Activated B cell treated with CpG ODN at 0.5 μM for 24 hours (primary cell): ENCODE measurements around the gene ZNF816. TPM values are rescaled to one million over a fixed set of nuclear protein-coding genes. Genes with fewer than 3 reads are reported as not detected.

ENCODE experiments used
- ATAC-seq: fragments of 200-7000 bp; cut with Tn5 transposase; one replicate; pipeline ENCODE4 v1.10.0; 2021; ENCODE audit warnings: low read depth, mild to moderate bottlenecking, moderate library complexity
- CTCF ChIA-PET: fragments of 350-600 bp; sonication (Branson Sonifier 250); formaldehyde crosslinking; loops from one replicate; lab custom pipeline; 2021; ENCODE audit warnings: antibody characterized with exemption; lab: Charles Lee
- POLR2A ChIA-PET: fragments of 350-600 bp; sonication (Branson Sonifier 250); formaldehyde crosslinking; loops from one replicate; lab custom pipeline; 2021; ENCODE audit warnings: antibody characterized with exemption; lab: Charles Lee
- DNase-seq: peaks from one replicate; pipeline ENCODE4 v3.0.0; 2022
- H3K27ac Mint-ChIP-seq: one replicate; pipeline ENCODE4 v1.8.0; 2020; ENCODE audit warnings: mixed read lengths
- H3K27me3 Mint-ChIP-seq: one replicate; pipeline ENCODE4 v1.8.0; 2021; ENCODE audit warnings: mixed read lengths
- H3K36me3 Mint-ChIP-seq: one replicate; pipeline ENCODE4 v1.8.0; 2021; ENCODE audit warnings: low read depth, mixed read lengths
- H3K4me1 Mint-ChIP-seq: one replicate; pipeline ENCODE4 v1.8.0; 2021; ENCODE audit warnings: mixed read lengths
- H3K4me3 Mint-ChIP-seq: one replicate; pipeline ENCODE4 v1.8.0; 2020; ENCODE audit warnings: mild to moderate bottlenecking, mixed read lengths
- H3K9me3 Mint-ChIP-seq: one replicate; pipeline ENCODE4 v1.8.0; 2020; ENCODE audit warnings: mixed read lengths
- intact Hi-C: fragments of 100-400 bp; cut with micrococcal nuclease; formaldehyde crosslinking; loops from one replicate; pipeline ENCODE4 v1.15.1; 2024
- total RNA-seq: library from RNA; stranded (reverse); gene quantifications from 2 replicates; pipeline ENCODE4 v1.2.3, GENCODE V29; 2022
- TF ChIP-seq, protein P1 (sequence below): fragments of 200-600 bp; IDR thresholded peaks from one replicate; pipeline ENCODE4 v1.8.0; 2022; ENCODE audit warnings: antibody characterized with exemption, mild to moderate bottlenecking

The ZNF816 gene
- total RNA-seq, 1 donor from 2014 or later, result 18.0 TPM

DNA sequence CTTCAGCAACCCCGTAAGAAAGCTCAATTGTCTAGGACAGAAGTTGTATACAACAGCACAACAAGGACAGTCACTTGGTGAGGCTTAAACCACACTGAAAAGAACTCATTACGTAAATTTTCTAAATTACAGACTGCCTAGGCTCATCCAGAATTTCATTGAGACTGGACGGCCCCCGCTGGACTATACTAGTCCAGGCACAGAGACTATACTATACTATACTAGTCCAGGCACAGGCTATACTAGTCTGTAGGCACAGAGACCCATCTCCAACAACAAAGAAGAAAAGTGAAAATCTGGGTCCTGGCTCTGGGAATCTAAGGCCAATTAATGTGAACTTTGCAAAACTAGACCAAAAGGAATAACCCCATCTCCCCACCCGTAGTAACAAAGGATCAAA is 700 bp downstream of the ZNF816 start:
- peaks cover 19% of the 10 kb centered on the region for H3K9me3 Mint-ChIP-seq

DNA sequence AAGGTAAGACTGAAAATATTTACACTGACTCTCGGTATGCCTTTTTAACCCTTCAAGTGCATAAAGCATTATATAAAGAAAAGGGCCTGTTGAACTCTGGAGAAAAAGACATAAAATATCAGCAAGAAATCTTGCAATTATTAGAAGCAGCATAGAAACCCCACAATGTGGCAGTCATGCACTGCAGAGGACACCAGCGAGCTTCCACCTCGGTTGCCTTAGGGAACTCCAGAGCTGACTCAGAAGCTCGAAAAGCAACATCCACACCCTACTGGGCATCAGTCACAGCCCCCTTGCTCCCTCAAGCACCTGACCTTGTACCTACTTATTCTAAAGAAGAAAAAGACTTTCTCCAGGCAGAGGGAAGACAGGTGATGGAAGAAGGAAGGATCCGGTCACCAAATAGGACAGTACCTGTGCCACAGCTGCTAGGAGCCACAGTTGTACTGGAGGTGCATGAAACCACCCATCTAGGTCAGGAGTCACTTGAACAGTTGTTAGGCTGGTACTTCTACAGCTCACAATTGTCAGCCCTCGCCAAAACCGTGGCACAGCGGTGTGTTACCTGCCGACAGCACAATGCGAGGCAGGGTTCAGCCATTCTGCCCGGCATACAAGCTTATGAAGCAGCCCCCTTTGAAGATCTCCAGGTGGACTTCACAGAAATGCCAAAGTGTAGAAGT is 2.9 kb downstream of the ZNF816 start:
- Mint-ChIP-seq H3K27ac (no peak overlapping the region), H3K36me3 (peaks cover 67% of the 10 kb centered on the region), H3K4me3 (peak overlapping the region; percentile 4), H3K9me3 (peaks cover 30% of the 10 kb centered on the region), H3K4me1 (peaks cover 31% of the 10 kb centered on the region), H3K27me3 (no peaks in the 10 kb centered on the region)
- intact Hi-C loops, result loop anchor here (5.0 kb wide), 1 partner anchor 422 kb away; no protein-coding TSS in a partner anchor
- DNase-seq (no peak), ATAC-seq (no peak)
- TF ChIP-seq, protein P1, sequence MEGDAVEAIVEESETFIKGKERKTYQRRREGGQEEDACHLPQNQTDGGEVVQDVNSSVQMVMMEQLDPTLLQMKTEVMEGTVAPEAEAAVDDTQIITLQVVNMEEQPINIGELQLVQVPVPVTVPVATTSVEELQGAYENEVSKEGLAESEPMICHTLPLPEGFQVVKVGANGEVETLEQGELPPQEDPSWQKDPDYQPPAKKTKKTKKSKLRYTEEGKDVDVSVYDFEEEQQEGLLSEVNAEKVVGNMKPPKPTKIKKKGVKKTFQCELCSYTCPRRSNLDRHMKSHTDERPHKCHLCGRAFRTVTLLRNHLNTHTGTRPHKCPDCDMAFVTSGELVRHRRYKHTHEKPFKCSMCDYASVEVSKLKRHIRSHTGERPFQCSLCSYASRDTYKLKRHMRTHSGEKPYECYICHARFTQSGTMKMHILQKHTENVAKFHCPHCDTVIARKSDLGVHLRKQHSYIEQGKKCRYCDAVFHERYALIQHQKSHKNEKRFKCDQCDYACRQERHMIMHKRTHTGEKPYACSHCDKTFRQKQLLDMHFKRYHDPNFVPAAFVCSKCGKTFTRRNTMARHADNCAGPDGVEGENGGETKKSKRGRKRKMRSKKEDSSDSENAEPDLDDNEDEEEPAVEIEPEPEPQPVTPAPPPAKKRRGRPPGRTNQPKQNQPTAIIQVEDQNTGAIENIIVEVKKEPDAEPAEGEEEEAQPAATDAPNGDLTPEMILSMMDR, result no peak
- POLR2A ChIA-PET, result interaction anchor here (1.0 kb wide), 1 partner anchor 373 kb away, joined by 3 read pairs; no protein-coding TSS in a partner anchor
- CTCF ChIA-PET, result no interaction called here

More for the DNA sequence above, 700 bp downstream of the ZNF816 start:
- Mint-ChIP-seq H3K27me3 (no peaks in the 10 kb centered on the region), H3K4me1 (peaks cover 31% of the 10 kb centered on the region), H3K27ac (peak overlapping the region; percentile 92), H3K36me3 (peaks cover 45% of the 10 kb centered on the region), H3K4me3 (peak overlapping the region; percentile 94)
- DNase-seq, result no peak
- intact Hi-C loops, result loop anchor here (1.0 to 5.0 kb wide), 9 partner anchors 20 to 425 kb away; partner anchors contain the start of genes ZNF160, ZNF320, ZNF468 and ZNF525
- ChIA-PET POLR2A (interaction anchor here (0.6 to 1.4 kb wide), 6 partner anchors 19 to 831 kb away, joined by 3 to 9 read pairs (median 6); no protein-coding TSS in a partner anchor), CTCF (no interaction called here)
- TF ChIP-seq, protein P1, result no peak
- no peak for ATAC-seq

DNA sequence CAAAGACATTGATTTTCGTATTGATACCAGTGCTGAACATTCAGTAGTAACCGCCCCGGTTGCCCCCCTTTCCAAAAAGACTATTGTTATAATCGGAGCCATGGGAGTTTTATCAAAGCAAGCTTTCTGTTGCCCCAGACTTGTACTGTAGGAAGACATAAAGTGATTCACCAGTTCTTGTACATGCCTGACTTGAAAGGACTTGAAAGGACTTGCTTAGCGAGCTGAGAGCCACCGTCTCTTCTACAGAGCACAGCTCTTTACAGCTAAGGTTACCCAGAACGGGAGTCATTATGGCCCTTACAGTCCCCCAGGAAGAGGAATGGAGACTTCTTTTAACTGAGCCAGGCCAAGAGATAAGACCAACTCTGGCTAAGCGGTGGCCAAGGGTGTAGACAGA is 5.1 kb downstream of the ZNF816 start:
- H3K4me3 Mint-ChIP-seq, result no peak overlapping the region
- intact Hi-C loops, result no loop called here

DNA sequence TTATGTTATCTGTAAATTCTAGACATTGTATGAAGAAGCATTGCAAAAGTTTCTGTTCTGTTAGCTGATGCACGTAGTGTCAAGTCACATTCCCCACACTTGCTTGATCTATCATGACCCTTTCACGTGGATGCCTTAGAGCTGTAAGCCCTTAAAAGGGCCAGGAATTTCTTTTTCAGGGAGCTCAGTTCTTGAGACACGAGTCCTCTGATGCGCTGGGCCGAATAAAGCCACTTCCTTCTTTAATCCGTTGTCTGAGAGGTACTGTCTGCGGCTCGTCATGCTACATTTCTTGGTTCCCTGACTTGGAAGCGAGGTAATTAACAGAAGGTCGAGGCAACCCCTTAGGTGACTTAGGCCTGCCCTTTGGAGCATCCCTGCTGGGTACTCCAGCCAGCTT is 5.8 kb downstream of the ZNF816 start:
- DNase-seq (no peak), ATAC-seq (no peak)
- H3K4me3 Mint-ChIP-seq, result no peak overlapping the region
- ChIA-PET POLR2A (no interaction called here), CTCF (no interaction called here)
- peaks cover 12% of the 10 kb centered on the region for H3K4me1 Mint-ChIP-seq
- peaks cover 80% of the 10 kb centered on the region for H3K36me3 Mint-ChIP-seq
- intact Hi-C loops, result no loop called here
- H3K9me3 Mint-ChIP-seq, result peaks cover 42% of the 10 kb centered on the region
- TF ChIP-seq, protein P1, result no peak
- H3K27ac Mint-ChIP-seq, result no peak overlapping the region
- no peaks in the 10 kb centered on the region for H3K27me3 Mint-ChIP-seq

More for the DNA sequence above, 5.1 kb downstream of the ZNF816 start:
- CTCF ChIA-PET, result no interaction called here
- peaks cover 16% of the 10 kb centered on the region for H3K4me1 Mint-ChIP-seq
- peaks cover 36% of the 10 kb centered on the region for H3K9me3 Mint-ChIP-seq
- no peak overlapping the region for H3K27ac Mint-ChIP-seq
- no peaks in the 10 kb centered on the region for H3K27me3 Mint-ChIP-seq
- TF ChIP-seq, protein P1, result no peak
- no peak for ATAC-seq
- POLR2A ChIA-PET, result no interaction called here
- DNase-seq, result no peak
- peaks cover 79% of the 10 kb centered on the region for H3K36me3 Mint-ChIP-seq

DNA sequence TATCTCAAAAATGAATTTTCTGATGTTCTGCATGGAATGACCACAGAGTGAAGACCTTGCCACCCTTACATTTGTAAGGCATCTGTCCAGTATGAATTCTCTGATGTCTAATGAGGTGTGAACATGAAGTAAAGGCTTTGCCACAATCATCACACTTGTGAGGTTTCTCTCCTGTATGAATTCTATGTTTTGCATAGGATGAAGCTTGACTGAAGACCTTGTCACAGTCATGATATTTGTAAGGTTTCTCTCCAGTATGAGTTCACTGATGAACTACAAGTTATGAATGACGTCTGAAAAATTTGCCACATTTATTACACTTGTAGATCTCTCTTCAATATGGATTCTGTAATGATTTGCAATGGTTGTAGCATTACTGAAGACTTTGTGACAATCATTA is 13.3 kb downstream of the ZNF816 start:
- no peak for ATAC-seq
- H3K9me3 Mint-ChIP-seq, result peaks cover 32% of the 10 kb centered on the region
- H3K4me3 Mint-ChIP-seq, result no peak overlapping the region
- TF ChIP-seq, protein P1, result no peak
- H3K36me3 Mint-ChIP-seq, result peaks cover 48% of the 10 kb centered on the region
- DNase-seq, result no peak
- H3K27me3 Mint-ChIP-seq, result no peaks in the 10 kb centered on the region
- ChIA-PET POLR2A (no interaction called here), CTCF (no interaction called here)
- no peak overlapping the region for H3K27ac Mint-ChIP-seq
- no peaks in the 10 kb centered on the region for H3K4me1 Mint-ChIP-seq
- intact Hi-C loops, result no loop called here
